Cardiac fibroblast (primary cell): ENCODE measurements around the gene UBR1.
"Not testable (repeated sequence)": the region's sequence is repeated elsewhere in the genome, so short reads cannot be mapped to it uniquely, and the experiment has no call there.

Source experiments
- DNase-seq, 2 donors: peaks; one replicate each; pipeline versions ENCODE4 v3.0.0 to v3.0.0-alpha.2; 2010; ENCODE audit warnings: low read depth in 2 of 2
- H3K4me3 ChIP-seq, 2 donors: replicated peaks in 1 of 2; 1 replicate in 1 of 2; 2 replicates in 1 of 2; pipeline ENCODE4 v1.5.1; 2011; ENCODE audit warnings: low read depth in 2 of 2, low read length in 2 of 2, mild to moderate bottlenecking in 2 of 2, moderate library complexity in 1 of 2
- CTCF ChIP-seq: IDR thresholded peaks from one replicate; pipeline ENCODE4 v1.5.1; 2011; ENCODE audit warnings: low read depth, mild to moderate bottlenecking, low read length, inconsistent platforms

UBR1 gene

GRCh38 chr15:43143203-43143941 lies 37.5 kb upstream of the UBR1 start:
- no peak overlapping the region for H3K4me3 ChIP-seq
- DNase-seq: peak in 1 of 2 donors; percentile 17
- no peak for TF ChIP-seq CTCF

GRCh38 chr15:43135351-43135750 lies 29.5 kb upstream of the UBR1 start:
- no peak for TF ChIP-seq CTCF

GRCh38 chr15:43134157-43134635 lies 28.4 kb upstream of the UBR1 start:
- H3K4me3 ChIP-seq: peak overlapping the region; percentile 64 to 72
- no peak for TF ChIP-seq CTCF
- no peak for DNase-seq

More at GRCh38 chr15:43135351-43135750, 29.5 kb upstream of the UBR1 start:
- DNase-seq: no peak
- no peak overlapping the region for H3K4me3 ChIP-seq

- peak within 1 kb of the TSS; percentile 64 to 72 for H3K4me3 ChIP-seq
- TF ChIP-seq CTCF: no peak
- DNase-seq: peak; percentile 47 to 57
Observed at GRCh38 chr15:43133430-43134156, 27.8 kb upstream of the UBR1 start, which contains the start of gene TMEM62. Gene TMEM62 (plus strand): TSS chr15:43133586. CDS start chr15:43133803, 217 bp downstream.

GRCh38 chr15:43132830-43133429 lies 27.1 kb upstream of the UBR1 start:
- H3K4me3 ChIP-seq: peak overlapping the region; percentile 64 to 72
- no peak for DNase-seq
- TF ChIP-seq CTCF: no peak

- no peak overlapping the region for H3K4me3 ChIP-seq
- no peak for DNase-seq
- TF ChIP-seq CTCF: no peak
Observed at GRCh38 chr15:43128980-43129335, 23.1 kb upstream of the UBR1 start.

- H3K4me3 ChIP-seq, DNase-seq: not testable (repeated sequence)
Observed at GRCh38 chr15:43128174-43128979, 22.5 kb upstream of the UBR1 start.
